Left renal cortex interstitium (tissue), 4 donors: ENCODE data around the gene MPPE1. TPM values are rescaled to one million over a fixed set of nuclear protein-coding genes. Genes with fewer than 3 reads are reported as not detected.

ENCODE experiments used
- polyA plus RNA-seq, 4 donors: library from polyadenylated mRNA; unstranded; fragments of 120-200 nt; gene quantifications; one replicate each; pipeline ENCODE4 v1.2.1, GENCODE V29; 2013; ENCODE audit not compliant: insufficient read length in 4 of 4

Gene MPPE1
- polyA plus RNA-seq, 4 donors = 37.5 to 59.3 (median 48.3) TPM

Other genes starting within 250 kb of the MPPE1 start
- 1 to 10 TPM; 2.9 to 6.1 (median 3.5) TPM for gene GNAL, start 219.1 kb downstream of the MPPE1 start, polyA plus RNA-seq
- gene CHMP1B, start 56.9 kb downstream of the MPPE1 start, polyA plus RNA-seq = 10 to 100 TPM; 44.7 to 51.2 (median 47.8) TPM
- gene IMPA2, start 73.2 kb upstream of the MPPE1 start, polyA plus RNA-seq = 100 to 1,000 TPM in 1 of 4 donors, 10 to 100 TPM in 3; 91.3 to 109 (median 96.0) TPM
- gene ANKRD62, start 185.5 kb upstream of the MPPE1 start, polyA plus RNA-seq = under 1 TPM in 3 of 4 donors, not detected in 1; 0.04 to 0.08 (median 0.06) TPM